HG03139 (cell line): ENCODE measurements around the gene OR4D6.
A peak's percentile ranks its signal among the peaks of the same experiment; 100 is the strongest.
"Not testable (repeated sequence)": the region's sequence is repeated elsewhere in the genome, so short reads cannot be mapped to it uniquely, and the experiment has no call there.

Source experiments
- ATAC-seq: cut with Tn5 transposase; IDR thresholded peaks from one replicate; pipeline ENCODE4 v1.9.1; 2021; ENCODE audit not compliant: unreplicated experiment

The OR4D6 gene

DNA sequence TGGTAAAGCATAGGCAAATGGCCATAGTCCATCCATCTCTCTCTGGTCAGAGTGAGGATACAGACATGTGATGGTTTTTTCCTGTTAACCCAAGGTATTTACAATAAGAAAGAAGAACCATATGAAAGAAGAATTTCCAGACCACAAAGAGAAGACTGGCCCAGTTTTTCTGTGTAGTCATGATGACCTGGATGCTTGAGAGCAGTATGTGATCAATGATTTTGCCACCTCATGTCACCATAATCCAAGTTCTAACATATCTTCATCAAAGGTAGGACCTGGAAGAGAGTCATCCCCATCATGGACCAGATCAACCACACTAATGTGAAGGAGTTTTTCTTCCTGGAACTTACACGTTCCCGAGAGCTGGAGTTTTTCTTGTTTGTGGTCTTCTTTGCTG is at the start of gene OR4D6:
OR4D6 (plus strand) TSS at position 301 of the 400 bp plus-strand sequence; CDS start at position 301, 0 bp downstream.
- no peak for ATAC-seq

DNA sequence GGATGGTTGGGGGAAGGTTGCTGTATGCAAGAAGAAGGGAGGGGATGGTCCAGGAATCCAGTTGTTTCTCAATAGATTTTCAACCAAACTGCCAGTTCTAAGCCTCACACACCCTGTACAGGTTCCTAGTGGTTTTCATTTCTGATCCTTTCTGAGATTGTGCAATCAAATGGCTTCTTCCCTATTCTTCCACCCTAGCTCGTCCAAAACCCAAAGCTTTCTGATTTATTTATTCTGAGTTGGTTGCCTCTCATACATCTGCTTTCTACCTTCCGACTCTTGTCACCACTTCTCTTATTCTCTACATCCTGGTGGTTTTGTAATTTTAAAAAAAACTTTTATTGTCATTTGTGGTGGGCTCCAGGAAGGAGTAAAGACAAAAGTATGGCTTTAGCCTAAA is 43.1 kb upstream of the OR4D6 start:
- no peak for ATAC-seq

DNA sequence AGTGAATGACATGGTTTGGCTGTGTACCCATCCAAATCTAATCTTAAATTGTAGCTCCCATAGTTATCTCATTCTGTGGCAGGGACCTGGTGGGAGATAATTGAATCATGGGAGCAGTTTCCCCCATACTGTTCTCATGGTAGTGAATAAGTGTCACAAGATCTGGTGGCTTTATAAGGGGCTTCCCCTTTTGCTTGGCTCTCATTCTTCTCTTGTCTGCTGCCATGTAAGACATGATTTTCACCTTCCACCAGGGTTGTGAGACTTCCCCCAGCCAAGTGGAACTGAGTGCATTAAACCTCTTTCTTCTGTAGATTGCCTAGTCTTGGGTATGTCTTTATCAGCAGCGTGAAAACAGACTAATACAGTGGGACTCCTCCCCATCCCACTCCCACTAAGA is 41.6 kb upstream of the OR4D6 start:
- ATAC-seq, result no peak

DNA sequence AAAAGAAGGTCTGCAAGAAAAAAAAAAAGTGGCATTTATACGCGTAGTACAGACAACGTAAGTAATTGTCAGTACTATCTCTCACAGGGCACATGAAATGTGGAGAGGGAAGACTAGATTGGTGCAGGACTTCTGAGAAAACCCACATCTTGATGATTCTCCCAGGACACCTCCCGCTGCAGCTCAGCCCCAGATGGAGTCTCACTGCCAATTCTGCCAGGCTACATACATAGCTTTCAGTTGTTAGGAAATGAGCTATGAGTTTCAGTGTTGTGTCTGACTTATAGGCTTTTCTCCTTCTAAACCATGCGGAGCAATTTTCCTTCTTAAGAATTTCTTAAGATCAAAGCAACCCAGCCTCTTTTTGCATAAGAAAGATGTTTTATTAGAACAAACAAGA is 40.1 kb upstream of the OR4D6 start:
- no peak for ATAC-seq

DNA sequence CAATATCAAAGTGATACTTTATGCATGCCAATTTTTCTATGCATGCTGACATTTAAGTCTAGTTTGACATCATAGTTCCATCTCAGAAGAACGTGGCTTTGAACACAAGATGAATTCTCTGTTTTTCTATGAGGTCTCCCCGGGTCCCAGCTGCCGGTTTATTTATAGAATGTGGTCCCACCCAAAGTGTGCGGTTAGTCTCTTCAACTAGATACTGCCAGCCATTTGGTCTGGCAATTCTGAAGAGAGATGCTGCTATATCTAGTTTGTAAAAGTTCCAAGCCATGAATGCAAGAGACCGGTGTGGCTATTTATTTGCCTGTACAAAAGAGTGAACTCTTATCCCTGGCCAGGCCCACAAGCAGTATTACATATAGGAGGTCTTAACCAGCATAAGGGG is 39.7 kb upstream of the OR4D6 start:
- ATAC-seq, result no peak

DNA sequence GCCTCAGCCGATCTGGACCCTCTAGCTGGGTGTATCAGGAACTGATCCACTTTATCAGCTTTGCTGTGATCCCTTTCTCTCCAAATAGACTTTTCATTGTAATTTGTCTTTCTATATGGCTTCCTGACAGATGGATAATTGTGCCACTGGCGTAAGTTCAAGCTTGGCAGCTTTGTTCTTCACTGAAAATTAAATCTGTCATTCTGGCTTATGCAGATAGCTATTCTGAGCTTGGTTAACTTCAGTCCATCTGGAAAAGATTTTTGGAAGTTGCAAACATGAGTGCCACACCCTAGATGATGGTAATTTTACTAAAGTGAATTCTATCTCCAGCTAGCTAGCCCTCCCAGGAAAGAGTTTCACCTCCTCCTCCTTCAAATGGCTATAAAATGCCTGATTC is 38.6 kb upstream of the OR4D6 start:
- no peak for ATAC-seq

DNA sequence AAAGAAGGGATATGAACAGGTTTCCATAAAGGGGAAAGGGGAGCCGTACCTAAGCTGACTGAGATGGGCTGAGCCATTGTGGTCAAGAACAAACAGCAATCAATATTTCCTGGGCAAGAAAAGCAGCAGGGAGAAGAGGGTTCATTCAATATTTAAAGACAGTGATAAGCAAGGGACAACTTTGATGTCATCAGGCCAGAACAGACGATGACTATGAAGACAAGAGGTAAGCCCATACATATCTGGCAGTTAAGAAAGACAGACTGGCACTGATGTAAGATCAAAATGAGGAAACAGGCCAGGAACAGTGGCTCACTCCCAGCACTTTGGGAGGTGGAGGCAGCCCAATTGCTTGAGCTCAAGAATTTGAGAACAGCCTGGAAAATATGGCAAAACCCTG is 32.9 kb upstream of the OR4D6 start:
- ATAC-seq, result no peak

DNA sequence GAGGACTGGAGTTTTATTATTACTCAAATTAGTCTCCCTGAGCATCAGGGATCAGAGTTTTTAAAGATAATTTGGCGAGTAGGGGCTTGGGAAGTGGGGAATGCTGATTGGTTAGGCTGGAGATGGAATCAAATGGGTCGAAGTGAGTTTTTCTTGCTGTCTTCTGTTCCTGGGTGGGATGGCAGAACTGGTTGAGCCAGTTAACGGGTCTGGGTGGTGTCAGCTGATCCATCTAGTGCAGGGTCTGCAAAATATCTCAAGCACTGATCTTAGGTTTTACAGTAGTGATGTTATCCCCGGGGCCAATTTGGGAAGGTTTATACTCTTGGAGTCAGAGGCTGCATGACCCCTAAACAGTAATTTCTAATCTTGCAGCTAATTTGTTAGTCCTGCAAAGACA is 31.6 kb upstream of the OR4D6 start:
- no peak for ATAC-seq

DNA sequence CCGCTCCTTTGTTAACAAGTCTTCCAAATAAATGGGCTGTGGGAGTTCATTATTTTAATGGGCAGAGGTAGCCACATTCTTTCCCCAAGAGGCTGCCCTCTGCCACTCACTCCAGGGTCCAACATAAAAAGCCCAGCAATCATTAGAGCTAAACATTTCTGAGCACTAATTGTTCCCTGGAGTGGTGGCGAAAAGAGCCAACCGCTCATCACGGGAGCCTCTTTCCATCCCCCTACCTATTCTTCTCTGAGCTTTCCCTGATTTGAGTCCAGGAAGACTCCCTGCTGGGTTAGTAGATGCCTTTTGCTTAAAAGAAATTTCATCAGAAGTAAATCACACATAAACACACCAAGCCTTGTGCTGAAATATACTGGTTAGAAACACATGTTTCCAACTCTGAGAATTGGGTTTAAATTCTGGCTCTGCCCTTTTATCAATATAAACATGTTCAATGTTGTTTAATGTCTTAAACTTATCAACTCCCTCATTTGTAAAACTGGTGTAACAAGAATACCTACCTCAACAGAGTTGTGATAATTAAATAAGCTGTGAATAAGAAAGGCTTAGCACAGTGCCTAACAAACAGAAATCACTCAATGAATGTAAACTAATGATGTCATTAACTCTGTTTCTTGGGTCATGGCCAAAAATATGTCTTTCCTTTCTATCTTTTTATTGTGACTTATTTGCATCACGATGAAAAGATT is 30.2 kb upstream of the OR4D6 start, which contains the start of gene OR5A2:
OR5A2 (minus strand) TSS at position 53 of the 707 bp plus-strand sequence. CDS start 3,460 bp downstream, outside the sequence.
- ATAC-seq, result no peak

DNA sequence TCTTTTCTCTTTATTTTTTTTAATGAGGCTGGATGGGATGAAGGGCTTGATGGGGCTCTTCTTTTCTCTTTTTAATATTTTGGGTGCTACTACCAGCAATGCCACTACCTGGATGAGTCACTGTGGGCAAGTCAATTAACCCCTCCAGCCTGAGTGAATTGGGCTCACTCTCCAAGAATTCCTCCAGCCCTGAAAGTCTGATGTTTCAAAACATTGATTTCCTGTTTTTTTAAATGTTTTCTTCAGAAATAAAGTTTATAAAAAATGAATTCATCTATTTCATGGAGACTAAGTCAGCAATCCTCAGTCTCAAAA is 29.7 kb upstream of the OR4D6 start:
- no peak for ATAC-seq

DNA sequence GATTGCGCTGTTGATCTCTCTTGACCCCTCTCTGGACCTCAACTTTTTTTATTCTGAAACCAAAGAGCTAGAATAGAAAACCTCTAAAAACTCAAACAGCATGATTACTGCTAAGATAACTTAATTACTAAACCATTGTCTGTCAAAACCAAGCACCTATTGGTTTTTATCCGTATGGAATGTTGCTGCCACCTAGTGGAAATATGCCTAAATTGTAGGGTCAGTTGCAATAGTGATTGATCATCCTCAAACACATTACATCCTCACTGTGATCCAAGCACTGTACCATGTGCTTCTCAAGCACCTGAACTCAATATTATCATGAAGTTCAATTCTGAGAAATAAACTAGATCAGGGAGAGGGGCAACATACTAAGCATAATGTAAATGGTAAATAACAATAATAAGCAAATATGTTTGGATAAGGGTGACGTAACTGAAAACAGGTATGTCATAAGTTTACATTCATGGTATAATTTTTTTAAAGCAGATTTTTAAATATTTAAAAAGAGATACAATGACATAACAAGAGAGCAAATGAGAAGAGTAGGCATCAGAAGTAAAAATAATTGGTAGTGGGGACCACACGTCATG is 26.7 kb upstream of the OR4D6 start:
- peak; percentile 54 for ATAC-seq

DNA sequence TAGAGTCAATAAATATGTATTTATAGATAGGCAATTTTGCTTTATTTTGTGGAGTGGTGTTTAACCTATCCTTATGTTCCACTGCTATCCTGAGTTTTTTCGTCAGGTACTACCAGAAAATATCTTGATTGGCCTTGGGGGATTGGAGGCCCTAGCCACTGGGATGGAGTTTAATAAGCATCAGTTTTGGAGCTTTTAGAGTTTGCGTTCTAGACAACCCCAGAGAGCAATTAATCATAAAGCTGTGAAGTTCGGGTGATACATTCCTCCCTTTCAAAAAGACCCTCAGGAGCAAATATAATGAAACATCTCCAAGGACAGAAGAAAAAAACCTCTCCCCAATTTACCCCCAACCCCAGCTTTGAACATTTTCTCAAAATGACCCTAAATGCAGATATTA is 20.6 kb upstream of the OR4D6 start, which contains the start of gene OR5A1:
OR5A1 (plus strand) TSS at position 301 of the 400 bp plus-strand sequence. CDS start 6,700 bp downstream, outside the sequence.
- no peak for ATAC-seq

DNA sequence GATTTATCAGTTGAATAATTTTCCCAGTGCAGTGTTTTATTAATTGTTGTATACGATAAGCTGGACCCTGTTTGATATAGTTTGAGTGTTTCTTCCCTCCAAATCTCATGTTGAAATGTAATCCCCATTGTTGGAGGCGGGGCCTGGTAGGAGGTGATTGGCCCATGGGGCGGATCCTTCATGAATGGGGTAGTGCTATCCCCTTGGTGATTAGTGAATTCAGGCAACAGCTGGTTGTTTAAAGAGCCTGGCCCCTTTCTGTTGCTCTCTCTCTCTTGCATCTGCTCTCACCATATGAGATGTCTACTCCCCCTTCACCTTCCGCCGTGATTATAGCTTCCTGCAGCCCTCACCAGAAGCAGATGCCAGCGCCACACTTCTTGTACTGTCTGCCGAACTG is 19.0 kb upstream of the OR4D6 start:
- no peak for ATAC-seq

DNA sequence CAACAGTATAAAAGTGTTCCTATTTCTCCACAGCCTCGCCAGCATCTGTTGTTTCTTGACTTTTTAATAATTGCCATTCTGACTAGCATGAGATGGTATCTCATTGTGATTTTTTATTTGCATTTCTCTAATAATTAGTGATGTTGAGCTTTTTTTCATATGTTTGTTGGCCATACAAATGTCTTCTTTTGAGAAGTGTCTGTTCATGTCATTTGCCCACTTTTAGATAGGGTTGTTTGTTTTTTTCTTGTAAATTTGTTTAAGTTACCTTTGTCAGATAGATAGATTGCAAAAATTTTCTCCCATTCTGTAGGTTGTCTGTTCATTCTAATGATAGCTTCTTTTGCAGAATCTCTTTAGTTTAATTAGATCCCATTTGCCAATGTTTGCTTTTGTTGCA is 11.1 kb upstream of the OR4D6 start:
- ATAC-seq, result not testable (repeated sequence)

DNA sequence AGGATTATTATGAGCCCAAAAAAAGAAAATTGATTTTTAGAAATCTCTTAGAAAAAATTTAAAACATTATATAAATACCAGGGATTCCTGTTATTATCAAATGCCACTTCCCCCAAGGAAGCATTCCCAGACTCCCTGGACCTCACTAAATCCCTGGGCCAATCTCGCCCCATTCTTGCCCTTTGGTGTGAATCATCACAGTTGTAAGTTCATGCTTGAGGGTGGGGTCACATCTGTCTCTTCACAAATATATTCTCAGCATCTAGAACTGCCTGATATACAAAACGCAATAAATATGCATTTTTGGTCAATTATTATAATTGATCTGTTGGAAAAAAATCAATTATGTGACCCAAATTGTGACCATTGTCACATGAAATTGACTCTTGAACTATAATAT is 8.3 kb upstream of the OR4D6 start:
- no peak for ATAC-seq

DNA sequence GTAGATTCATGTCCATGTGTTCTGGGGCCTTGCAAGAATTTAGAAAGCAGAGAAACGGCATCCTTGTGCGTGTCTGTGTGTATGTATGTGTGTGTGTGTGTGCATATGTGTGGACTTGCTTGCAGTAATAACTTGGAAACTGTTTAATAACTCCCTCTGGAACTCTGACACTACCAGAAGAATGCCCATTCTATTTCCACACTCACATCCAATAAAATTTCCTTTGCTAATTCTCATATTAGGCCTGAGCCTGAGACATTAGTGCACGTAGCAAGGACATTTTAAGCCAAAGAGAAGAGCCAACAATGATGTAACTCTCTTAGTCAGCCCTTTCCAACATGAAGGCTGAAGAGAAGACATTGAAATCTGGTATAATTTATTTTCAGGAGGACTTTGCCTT is 3.2 kb downstream of the OR4D6 start:
- no peak for ATAC-seq

DNA sequence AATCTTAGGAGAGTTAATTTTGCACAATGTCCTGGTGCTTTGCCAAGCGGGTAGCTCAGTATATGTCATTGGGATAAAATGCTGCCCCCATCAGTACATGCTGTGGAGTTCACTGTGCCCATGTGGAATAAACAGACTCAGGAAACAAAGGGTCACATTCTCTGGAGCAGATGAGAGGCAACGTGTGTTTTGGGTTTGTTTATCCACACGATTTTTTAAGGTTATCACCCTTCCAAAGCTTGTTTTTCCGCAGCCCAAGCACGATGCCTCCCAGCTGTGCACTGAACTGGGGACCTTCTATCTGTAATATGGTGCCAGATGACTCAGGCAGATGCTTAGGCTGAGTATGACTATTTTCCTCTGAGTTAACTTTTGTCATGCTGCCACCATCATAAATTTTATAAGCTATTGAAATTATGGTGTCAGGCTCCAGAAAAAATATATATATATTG is 6.5 kb downstream of the OR4D6 start:
- ATAC-seq, result no peak

DNA sequence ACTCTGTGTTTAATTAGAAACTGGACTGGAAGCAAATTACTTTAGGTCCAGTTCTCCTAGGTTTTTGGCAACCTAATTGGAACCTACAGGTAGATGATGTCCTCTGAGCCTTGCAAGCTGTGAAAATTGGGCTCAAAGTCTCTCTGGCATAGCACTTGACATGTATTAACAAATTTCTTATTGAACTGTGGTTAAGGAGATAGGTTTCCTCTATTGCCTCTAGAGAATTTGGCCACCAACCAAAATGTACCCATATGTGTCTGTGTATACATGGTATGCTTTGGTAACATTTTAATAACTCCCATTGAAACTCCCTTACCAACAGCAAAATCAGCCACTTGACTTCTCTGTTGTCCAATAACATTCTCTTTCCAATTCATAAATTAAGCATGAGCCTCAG is 16.3 kb downstream of the OR4D6 start, which contains the start of gene OR4D10:
OR4D10 (plus strand) TSS at position 301 of the 400 bp plus-strand sequence. CDS start 4,115 bp downstream, outside the sequence.
- ATAC-seq, result no peak

DNA sequence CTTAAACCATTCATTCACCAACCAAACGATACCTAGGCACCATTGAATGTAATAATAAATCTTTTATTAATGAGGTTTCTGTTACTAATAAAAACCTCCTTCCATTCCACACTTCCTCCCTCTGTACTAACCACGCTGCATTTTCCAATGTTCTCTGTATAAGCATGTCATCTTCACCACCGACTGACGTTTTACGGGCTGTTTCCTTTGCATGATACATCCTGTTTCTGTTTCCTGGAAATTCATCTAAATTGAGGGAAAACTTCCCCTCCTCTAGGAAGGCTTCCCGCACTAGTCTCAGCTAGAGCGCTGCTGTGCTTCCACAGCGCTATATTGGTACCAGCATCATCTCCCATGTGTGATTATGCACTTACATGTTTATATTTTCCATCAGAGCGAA is 18.4 kb downstream of the OR4D6 start:
- ATAC-seq, result no peak

DNA sequence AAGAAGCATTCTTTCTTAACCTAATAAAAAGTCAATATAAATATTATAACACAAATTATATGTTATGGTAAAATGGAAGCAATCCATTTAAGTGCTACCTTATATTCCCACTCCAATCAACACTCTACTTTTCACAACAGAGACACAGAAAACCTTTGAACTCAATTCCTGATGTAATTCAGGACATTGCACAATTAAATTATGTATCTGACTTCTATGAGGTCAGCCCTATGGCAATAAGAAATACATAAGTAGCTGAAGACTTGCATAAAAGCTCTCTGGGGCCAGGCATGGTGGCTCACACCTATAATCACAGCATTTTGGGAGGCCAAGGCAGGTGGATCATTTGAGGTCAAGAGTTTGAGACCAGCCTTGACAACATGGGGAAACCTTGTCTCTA is 23.1 kb downstream of the OR4D6 start:
- ATAC-seq, result no peak

DNA sequence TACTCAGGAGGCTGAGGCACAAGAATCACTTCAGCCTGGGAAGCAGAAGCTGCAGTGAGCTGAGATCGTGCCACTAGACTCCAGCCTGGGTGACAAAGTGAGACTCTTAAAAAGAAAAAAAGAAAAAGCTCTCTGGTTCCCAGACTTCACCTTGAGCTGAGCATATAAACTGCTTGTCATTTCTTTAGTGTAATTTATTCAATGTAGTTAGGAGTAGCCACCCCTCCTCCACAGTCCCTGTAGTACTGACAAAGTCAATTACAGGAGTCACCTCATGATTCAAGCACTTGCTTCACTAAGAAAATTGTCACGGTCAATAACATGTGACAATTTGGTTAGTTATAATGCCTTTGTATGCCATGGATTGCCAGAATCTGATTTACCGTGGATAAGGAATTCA is 23.6 kb downstream of the OR4D6 start:
- no peak for ATAC-seq

DNA sequence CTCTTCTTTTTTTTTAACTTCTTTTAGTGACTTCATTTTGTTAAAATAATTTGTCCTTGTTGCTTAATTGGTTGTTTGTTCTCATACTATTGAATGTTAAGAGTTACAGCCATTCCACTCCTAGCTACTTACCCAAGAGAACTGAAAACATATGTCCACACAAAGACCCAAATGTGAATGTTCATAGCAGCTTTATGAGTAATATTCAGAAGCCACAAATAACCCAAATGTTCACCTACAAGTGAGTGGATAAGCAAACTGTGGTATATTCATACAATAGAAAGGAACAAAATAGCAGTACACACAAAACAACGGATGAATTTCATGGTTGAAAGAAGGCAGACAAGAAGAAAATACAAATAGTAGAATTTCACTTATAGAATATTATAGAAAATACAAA is 45.2 kb downstream of the OR4D6 start:
- no peak for ATAC-seq

DNA sequence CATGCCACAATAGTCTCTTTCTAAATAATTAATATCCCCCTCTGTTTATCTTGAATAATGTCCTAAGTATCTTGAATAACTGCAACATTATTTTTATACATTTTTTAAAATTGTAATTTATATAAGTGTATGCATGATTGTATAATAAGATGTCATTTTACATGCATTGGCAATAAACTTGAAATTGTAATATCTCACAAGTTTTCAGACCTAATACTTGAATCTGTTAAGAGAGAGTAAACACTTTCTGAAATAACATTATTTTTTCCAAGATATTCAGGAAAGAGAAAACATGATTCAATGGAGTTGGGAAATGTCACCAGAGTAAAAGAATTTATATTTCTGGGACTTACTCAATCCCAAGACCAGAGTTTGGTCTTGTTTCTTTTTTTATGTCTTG is 46.5 kb downstream of the OR4D6 start, which contains the start of gene OR4D11:
OR4D11 (plus strand) TSS at position 301 of the 400 bp plus-strand sequence; CDS start at position 301, 0 bp downstream.
- ATAC-seq, result no peak
